Measurements from ENCODE around the gene TCP11L2. TPM values are rescaled to one million over a fixed set of nuclear protein-coding genes. Genes with fewer than 3 reads are reported as not detected.

The TCP11L2 gene
- total and polyA plus RNA-seq, 2 of the 13 experiments (the other 11 are each of a cell fraction or from before 2014, with no cell fraction given), result 4.6 to 24.1 TPM

DNA sequence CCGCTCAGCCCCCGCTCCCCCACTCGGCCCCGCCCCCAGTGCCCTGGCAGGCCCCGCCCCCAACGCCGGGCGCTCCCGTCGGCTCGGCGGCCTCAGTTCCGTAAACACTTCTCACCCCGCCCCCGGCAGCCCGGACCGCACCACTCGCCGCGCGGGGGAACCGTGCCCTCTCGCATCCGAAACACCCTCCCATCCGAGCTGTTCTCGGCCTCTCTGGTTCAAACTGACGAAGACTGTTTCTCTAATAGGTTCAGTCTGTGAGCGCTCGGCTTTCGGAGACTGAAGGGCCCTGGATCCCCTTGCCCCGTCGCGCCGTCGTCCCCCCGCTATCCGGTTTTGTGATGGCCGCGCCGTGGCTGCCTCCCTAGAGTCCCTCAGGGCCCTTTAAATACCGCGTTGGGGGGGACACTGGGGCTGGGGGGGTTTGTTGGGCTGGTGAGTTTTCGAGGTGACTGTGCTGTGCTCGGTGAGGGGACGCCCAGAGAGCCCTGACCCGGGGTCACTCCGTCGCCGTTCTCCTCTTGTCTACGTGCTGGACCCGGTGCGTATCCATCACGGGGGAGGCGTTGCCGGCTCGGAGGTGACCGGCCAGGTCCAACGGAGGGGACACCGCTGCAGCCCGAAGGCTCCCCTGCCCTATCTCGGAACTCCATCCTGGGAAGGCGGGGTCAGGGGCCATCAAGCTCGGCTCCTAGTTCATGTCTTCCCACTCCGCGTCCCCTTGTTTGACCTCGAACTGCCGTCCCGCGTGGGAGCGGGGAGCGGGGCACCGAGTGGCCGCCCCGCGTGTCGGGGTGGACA is at the start of gene TCP11L2 (continued):
- TF ChIP-seq TBX2 (CRISPR knock-in tag; IDR thresholded peaks at IDR 0.05; ENCODE audit: borderline replicate concordance) (peak; percentile 58), KDM3A (CRISPR knock-in tag; IDR thresholded peaks at IDR 0.05; ENCODE audit: low read depth) (no peak), GMEB2 (CRISPR knock-in tag; IDR thresholded peaks at IDR 0.05; ENCODE audit: low read depth) (no peak), BRCA1 (CRISPR knock-in tag; IDR thresholded peaks at IDR 0.05) (no peak), TOPORS (CRISPR knock-in tag; IDR thresholded peaks at IDR 0.05) (no peak), SMARCC2 (IDR thresholded peaks at IDR 0.05) (no peak), ZNF264 (CRISPR knock-in tag; IDR thresholded peaks at IDR 0.05) (peak; percentile 19; the same call in 1 of the 2 replicates), NAIF1 (CRISPR knock-in tag; IDR thresholded peaks at IDR 0.05; ENCODE audit: borderline replicate concordance) (peak; percentile 49), TP53 (CRISPR knock-in tag; conservative IDR thresholded peaks at IDR 0.05) (no peak), ARNT2 (CRISPR knock-in tag; IDR thresholded peaks at IDR 0.05; ENCODE audit: low read depth) (no peak), ZNF790 (CRISPR knock-in tag; IDR thresholded peaks at IDR 0.05; ENCODE audit: borderline replicate concordance) (no peak), RBFOX2 (IDR thresholded peaks at IDR 0.05; ENCODE audit: low read depth, low read length) (peak; percentile 71), ZNF619 (CRISPR knock-in tag; IDR thresholded peaks at IDR 0.05) (peak; percentile 85; the same call in 1 of the 2 replicates), MTA1 (CRISPR knock-in tag; IDR thresholded peaks at IDR 0.05; ENCODE audit: borderline replicate concordance) (peak; percentile 67; the same call in 1 of the 2 replicates), NCOA2 (CRISPR knock-in tag; IDR thresholded peaks at IDR 0.05) (no peak), SRSF9 (IDR thresholded peaks at IDR 0.05; ENCODE audit: borderline replicate concordance, insufficient read depth, low read depth, low read length, poor library complexity, severe bottlenecking) (no peak), PHF5A (CRISPR knock-in tag; IDR thresholded peaks at IDR 0.05; ENCODE audit: low read depth, unreplicated experiment) (no peak), YEATS2 (CRISPR knock-in tag; IDR thresholded peaks at IDR 0.05; ENCODE audit: borderline replicate concordance) (no peak), GABPA (IDR thresholded peaks at IDR 0.05; ENCODE audit: low read depth, low read length) (no peak), GABPA (CRISPR knock-in tag; IDR thresholded peaks at IDR 0.05; ENCODE audit: low read depth) (no peak; the same call in 1 of the 2 replicates), ATF6 (CRISPR knock-in tag; conservative IDR thresholded peaks at IDR 0.05) (no peak), ZNF773 (CRISPR knock-in tag; IDR thresholded peaks at IDR 0.05; ENCODE audit: borderline replicate concordance) (no peak)
- TF ChIP-seq, protein P1, sequence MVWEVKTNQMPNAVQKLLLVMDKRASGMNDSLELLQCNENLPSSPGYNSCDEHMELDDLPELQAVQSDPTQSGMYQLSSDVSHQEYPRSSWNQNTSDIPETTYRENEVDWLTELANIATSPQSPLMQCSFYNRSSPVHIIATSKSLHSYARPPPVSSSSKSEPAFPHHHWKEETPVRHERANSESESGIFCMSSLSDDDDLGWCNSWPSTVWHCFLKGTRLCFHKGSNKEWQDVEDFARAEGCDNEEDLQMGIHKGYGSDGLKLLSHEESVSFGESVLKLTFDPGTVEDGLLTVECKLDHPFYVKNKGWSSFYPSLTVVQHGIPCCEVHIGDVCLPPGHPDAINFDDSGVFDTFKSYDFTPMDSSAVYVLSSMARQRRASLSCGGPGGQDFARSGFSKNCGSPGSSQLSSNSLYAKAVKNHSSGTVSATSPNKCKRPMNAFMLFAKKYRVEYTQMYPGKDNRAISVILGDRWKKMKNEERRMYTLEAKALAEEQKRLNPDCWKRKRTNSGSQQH (CRISPR knock-in tag; IDR thresholded peaks at IDR 0.05; ENCODE audit: low read depth), result no peak
